COLO829 (cell line): ENCODE results near the gene DYNC2LI1.

Experiments used
- DNase-seq: peaks from one replicate; pipeline ENCODE4 v3.0.0; 2012; ENCODE audit warnings: low spot score

The DYNC2LI1 gene

DNA sequence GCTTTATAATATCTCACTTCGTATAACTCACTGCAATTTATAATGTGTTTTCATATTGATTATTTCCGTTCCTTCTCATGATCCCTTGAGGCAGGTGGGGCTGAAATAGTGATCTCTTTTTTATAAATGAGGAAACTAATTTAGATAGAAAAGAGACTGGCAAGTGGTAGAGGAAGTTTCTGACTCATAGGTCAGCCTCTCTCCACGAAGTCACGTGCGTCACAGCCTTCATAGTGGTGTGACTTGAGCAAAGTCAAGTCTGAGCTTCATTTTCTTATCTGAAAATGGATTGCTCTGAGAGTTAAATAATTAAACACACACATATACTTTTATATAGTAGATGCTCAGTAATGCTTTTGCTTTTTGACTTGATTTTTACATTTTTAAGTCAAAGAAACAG lies 44.9 kb downstream of the DYNC2LI1 start:
- peak; percentile 76 for DNase-seq

DNA sequence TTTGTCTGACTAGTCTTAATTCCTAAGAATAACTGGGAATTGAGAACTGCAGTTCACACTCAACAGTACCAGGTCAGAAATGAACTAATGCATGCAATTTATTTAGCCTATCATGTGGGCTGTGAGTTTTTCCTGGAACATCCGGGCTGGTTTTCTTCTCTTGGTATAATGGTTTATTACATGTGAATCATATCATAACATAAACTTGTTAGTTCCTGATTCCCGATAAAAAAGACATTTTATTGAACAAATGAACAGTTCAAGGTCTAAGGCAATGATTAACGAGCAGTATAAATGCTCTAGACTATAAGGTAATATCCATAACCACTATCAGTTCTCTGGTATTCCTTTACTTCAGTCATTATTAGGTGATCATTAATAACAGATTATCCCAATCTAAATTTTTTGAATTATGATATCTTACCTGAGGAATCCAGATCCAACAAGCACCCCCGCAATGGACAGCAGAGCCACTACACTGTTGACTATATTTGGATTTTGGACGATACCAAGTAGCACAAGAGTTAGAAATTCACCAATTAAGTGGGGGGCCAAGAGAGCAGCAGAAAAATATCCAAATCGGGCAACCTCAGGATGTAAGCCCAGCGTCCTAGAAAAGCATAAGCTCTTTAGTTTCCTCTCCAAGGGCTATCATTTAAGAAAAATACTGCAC lies 45.8 kb downstream of the DYNC2LI1 start:
- DNase-seq = peak; percentile 23

DNA sequence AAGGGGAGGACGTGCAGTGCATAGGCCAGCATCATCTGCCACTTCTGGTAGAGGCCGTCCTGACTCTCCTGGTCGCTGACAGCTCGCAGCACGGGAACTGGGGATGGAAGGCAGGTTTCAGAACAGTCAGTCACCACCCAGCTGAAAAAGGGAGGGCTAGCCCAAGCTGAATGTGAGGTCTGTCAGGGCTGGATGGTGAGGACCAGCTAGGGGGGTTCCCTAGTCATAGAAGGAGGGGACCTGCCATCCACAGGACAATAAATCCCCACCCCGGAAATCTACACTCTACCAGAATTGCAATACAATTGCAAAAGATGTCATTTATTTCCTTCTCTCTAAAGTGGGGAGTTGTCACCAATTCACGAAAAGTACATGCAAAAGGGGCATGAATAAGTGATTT lies 49.0 kb downstream of the DYNC2LI1 start:
- no peak for DNase-seq

DNA sequence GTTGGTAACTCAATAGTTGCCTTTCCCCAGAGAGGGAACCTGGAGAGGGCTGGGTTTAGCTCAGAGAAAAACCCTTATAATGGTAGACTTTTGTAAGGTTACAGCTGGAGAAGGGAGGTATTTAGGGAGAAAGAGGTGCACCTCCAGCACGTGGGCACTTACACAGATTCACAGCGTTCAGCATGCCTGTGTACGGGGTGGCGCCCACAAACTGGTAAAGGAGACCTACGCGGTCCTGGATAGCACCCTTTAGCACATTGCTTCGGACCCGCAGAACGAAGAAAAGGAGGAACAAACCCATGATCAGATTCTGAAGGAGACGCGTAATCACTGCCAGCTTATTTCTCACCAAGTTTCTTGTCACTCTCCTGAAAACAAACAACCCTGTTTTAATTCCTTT lies 49.9 kb downstream of the DYNC2LI1 start:
- DNase-seq = no peak

DNA sequence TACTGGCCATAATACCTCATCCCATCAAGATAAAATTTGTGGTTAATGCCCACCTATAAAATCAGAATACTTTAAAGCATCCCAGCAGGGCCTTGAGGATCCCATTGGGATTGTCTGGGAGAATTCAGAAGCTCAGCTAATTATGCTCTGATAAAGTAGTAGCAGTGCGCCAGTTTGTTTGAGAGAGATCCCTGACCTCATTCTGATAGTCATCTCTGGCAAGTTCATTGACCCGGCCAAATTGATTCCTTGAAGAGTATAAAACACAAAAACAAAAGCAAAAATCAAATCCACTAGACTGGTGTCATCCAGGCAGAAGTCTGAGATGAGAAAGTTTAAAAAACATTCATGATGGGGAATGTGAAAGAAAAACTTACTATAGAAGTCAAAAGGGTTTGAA lies 50.7 kb downstream of the DYNC2LI1 start:
- DNase-seq = no peak

DNA sequence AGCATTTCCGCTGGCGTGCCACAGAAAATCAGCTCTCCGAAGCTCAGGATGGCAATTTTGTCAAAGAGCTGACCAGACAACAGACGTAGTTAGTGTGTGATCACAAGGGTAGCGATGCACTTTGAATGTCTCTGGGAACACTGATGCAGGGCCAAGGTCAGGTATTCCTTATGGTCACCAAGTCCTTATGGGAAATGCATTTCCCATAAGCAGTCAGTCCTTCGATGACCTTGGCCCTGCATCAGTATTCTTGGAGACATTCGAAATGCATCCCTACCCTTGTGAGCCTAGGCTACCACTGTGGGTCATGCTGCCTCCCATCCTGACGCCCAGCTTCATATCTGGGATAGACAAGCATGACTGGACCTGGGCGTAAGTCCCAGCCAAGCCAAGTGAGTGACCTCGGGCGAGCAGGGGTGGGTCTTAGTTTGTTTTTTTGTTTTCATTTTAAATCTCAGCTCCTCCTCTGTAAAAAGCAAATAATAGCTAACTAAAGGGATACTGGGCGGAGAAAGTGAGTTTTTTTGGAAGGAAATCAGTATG lies 51.2 kb downstream of the DYNC2LI1 start:
- DNase-seq = no peak

DNA sequence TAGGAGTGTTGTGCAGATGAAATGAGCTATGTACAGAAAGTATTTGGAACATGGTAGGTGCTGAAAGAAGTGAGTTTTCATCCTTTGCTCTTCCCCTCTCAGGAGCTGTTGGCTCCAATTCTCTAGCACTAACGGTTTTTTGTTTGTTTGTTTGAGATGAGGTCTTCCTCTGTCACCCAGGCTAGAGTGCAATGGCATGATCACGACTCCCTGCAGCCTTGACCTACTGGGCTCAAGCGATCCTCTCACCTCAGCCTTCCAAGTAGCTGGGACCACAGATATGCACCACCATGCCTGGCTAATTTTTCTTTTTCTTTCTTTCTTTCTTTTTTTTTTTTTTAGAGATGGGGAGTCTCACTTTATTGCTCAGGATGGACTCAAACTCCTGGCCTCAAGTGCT lies 52.0 kb downstream of the DYNC2LI1 start:
- DNase-seq = no peak

DNA sequence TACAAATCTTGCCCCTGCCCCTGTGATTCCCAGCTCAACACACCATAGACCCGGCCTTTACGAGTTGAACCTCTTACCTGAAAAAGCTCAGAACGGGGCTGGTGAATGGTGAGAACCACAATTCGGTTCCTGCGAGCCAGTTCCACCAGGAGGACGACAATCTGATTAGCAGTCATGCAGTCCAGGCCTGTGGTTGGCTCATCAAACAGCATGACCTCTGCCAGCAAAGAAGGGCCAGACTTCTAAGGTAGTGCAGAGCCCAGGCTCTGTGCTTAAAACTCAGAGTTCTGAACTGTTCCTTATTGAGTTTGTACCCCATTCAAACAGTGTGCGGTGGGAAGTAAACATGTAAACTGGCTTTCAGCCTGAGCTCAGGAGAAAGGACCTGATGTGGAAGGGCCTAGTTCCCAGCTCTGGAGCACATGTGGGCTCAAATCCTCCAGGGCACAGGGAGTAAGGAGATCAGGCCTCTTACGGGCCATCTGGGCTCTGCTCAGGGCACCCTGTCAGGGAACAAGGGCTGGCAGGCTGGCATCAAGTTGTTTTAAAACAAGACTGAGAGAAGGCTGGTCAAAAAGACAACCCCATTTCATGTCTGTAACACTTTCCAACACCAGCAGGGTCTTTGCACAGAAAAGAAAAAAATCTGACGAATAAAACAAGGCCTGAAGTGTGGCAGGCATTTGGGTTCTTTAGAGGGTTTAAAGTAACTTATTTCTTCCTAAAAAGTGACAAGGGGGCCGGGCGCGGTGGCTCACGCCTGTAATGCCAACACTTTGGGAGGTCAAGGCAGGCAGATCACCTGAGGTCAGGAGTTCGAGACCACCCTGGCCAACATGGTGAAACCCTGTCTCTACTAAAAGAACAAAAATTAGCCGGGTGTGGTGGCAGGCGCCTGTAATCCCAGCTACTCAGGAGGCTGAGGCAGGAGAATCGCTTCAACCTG lies 52.7 kb downstream of the DYNC2LI1 start:
- DNase-seq = no peak

DNA sequence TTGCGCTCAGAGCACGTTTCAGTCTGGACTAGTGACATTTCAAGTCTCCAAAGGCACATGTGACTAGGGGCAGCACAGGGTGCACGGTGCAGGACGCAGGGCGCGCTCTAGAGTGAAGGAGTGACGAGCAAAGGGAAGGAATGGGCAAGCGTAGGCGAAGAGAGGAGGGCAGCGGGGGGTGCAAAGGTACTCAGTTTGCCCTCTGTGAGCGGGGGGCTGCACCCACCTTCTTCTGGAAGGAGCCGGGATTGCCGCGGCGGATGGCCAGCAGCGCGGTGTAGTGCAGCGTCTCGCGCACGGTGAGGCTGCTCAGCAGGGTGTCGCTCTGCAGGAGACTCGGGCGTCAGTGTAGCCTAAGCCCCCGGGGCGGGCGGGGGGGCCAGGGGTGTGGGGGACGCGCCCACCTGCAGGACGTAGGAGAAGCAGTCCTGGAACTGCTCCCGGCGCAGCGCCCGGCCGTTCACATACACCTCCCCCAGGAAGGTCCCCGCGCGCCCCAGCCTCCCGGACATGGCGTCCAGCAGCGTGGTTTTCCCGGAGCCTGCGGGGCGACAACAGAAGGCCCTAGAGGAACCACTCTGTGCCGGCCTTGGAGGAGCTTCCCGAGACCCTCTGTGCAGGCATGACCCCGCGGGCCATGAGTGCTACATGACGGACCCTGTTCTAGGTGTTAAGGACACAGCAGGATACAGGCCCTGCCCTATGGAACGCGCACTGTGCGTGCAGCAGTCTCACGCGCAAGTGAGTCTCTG lies 57.9 kb downstream of the DYNC2LI1 start:
- DNase-seq = no peak

DNA sequence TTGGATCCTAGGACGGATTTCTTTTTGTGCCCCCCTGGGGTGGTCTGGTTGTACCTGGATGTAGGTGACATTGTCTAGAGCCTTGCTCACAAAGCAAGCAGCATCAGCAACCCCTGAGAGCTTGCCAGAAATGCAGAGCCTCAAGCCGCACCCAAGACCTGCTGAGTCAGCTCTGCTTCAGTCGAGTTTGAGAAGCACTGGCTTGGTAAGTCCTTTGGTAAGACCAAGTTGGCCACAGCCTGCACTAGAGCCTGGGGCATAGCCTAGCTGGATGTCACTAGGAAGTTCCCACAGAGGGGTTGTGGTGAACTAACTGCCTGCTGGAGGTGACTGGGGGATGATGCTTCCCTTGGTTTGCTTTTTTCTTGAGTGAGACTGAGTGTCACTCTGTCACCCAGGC lies 58.6 kb downstream of the DYNC2LI1 start:
- DNase-seq = no peak

DNA sequence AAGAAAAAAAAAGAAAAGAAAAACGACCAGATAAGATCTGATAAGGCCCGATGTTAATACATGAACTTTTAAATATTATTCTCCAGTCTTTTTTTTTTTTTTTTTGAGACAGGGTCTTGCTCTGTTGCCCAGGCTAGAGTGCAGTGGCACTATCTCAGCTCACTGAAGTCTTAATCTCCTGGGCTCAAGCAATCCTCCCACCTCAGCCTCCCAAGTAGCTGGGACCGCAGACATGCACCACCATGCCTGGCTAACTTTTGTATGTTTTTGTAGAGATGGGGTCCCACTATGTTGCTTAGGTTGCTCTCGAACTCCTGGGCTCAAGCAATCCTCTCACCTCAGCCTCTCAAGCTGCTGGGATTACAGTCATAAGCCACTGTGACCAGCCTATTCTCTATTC lies 63.2 kb downstream of the DYNC2LI1 start:
- DNase-seq = no peak

DNA sequence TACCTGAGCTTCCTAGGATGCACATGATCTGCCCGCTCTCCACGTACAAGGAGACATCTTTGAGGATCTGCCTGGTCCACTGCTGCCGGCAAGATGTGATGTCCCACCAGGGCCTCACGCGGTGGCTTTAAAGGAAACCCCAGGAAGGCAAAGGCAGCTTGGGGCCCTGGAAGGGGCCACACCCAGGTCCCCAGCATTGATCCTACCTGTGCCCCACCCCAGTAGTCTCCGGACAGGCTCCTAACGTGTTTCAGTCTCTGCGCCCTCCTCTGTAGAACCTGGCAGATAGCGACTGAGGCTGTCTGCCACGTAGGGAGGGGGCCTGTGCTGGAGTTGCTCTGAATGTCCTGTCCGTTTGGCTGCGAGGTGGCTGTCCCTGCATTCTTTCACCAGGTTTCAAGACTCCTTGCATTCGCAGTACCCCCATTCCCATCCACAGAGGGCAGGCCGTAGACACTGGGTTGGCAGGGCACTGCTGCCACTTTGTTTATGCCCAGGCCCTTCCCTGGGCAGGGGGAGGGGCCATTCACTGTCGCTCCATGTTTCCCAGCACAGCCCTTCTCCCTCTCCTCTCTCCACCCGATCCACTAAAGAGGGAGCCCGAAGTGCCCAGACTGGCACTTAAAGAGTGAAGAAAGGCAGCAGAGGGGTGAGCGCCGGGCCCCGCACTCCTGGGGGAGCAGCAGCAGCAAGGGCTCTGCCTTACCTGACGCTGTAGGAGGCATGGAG lies 64.2 kb downstream of the DYNC2LI1 start:
- no peak for DNase-seq

DNA sequence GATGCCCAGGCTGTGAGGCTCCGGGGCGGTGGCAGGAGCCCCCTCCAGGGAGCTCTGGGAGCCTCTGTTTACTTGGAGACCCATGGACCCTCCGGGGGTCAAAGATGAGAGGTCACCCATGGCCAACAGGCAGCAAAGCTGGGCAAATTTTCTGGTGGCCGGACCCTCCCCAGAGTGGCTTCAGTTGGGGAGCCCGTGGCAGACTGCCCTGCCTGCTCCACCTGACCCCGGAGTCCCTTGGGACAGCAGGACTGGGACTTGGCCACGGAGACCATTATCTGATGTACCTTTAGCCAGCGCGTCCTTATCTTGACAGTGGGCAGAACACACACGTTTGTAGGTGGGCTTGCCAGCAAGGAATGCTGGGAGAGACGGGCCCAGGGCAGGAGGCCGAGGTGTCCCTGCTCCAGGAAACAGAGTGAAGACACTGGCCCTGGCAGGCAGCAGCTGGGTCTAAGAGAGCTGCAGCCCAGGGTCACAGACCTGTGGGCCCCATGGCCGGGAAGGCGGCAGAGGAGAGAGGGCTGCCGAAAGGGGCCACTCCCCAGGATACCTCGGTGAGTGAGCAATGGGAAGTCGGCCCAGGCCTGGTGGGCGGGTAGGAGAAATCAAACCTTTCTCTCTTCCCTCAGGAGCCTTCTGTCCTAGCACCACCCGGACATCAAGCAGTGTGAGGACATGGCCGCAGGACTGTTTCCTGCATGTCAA lies 64.9 kb downstream of the DYNC2LI1 start, which contains the start of the genes ABCG5 and ABCG8:
Gene ABCG5 (minus strand): TSS at position 280 of the 708 bp plus-strand sequence. CDS start 160 bp downstream, at position 120.
Gene ABCG8 (plus strand): TSS at position 412 of the 708 bp plus-strand sequence. CDS start 83 bp downstream, at position 495.
- no peak for DNase-seq

DNA sequence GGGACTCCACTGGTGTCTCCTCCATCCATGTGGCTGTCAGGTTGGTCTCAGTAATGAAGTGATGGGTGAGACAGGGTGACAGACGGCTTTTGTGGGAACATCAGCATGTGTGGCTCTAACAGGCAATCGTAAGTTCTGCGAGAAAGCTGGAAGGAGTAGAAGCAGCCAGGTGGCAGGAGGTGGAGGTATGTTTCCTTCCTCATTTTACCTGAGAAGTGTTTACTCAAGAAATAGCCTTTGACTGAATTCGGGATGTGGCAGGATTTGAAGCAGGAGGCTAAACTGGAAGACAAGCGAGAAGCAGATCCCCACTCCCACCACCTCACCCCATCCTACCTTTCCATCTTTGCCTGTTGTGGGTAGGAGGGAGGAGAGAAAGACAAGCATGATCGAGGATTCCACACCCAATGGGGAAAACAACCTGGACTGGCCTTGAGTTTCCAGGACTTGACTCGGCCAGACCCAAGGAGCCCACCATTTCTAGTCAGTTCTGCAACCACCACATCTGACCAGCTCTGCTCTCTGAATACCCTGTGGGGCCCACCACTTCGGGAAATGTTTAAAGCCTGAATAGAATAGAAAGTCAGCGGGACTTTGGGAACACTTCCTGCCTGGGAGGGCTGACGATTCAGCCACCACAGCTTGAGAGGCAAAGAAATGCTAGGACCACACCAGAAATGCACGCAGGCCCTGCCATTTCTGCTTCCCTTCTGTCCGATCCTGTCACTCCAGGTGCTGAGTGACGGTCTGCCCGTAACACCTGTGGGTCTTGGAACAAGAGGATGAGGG lies 66.1 kb downstream of the DYNC2LI1 start:
- DNase-seq = no peak

DNA sequence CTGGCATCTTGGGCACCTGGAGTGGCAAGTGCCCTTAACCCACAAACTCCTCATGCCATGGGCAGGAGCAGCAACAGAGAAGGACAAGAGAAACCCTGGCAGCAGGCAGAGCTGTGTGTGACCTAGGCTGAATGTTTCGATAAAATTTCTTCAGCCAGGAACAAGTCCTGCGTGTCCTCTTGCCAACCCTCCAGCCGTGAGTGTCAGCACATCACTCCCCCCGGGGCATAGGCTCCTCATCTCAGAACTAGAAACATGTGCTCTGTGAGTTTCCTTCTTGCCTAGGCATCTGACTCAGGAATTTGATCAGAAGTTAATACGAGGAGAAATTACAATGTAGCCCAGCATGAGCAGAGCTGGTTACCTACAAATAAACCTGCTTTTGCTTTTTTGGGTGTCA lies 67.1 kb downstream of the DYNC2LI1 start:
- DNase-seq = no peak

DNA sequence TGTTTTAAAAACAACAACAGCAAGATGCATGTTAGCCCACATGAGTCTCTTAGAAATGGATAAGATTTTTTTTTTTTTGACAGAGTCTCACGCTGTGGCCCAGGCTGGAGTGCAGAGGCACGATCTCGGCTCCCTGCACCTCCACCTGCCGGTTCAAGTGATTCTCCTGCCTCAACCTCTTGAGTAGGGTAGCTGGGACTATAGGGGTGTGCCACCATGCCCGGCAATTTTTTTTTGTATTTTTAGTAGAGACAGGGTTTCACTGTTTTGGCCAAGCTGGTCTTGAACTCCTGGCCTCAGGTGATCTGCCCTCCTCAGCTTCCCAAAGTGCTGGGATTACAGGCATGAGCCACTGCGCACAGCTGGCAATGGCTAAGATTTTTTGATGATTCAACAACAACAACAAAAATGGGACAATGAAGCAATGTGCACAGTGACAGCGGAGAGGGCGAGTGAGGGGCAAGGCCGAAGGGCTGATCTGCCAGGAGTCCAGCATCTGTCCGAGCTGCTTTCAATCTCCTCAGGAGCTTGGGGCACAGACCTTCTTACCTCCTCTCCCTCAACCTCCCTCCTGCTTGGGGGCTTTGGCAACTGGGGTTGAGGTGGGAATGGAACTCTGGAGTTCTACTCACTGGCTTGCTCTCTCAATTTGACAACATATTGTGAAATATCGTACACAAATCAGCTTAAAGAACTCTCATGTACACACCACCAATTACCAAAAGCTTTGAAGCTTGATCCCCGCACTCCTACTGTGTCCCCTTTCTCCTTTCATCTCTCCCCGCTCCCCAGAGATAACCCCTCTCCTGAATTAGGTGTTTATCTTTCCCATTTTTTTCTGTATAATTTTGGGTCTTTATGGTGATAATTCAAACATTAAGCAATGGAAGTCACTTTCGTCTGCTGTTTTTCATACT lies 68.4 kb downstream of the DYNC2LI1 start:
- DNase-seq = no peak

DNA sequence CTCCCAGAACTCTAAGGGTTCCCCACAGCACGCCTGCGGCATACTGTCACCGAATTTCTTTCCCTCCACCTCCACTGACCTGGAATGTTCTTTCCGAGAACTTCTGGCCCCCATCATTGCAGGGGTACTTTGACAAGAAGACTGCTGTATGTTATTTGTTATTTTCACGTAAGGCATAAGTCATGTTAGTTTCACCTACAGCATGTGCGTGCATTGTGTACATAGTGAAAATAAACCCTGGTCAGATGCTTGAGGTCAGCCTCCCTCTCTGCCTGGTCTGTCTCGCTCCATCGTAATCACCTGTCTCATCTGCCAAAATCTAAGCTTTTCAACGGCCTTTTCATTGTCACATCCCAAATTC lies 69.0 kb downstream of the DYNC2LI1 start:
- no peak for DNase-seq

DNA sequence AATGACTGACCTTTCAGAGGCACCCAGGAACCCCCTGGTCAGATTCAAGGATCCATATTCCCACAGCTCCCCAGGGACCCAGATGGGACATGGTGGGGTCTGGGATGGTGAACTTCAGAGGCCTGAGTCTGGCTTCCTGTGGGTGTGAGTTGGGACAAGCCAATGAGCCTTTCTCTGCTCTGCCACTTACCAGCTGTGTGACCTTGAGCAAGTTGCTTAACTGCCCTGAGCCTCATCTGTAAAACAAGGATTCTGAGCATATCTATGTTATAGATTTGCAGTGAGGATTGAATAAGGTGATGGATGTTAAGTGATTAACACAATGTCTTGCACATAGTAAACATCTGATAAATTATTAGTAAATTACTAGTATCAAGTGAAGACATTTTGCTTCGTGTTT lies 71.3 kb downstream of the DYNC2LI1 start:
- no peak for DNase-seq
